Tibial nerve (tissue), 4 donors: Measurements from ENCODE around the gene FBLN7. TPM values are rescaled to one million over a fixed set of nuclear protein-coding genes. Genes with fewer than 3 reads are reported as not detected.
A peak's percentile ranks its signal among the peaks of the same experiment; 100 is the strongest.
"Not testable (repeated sequence)": the region's sequence is repeated elsewhere in the genome, so short reads cannot be mapped to it uniquely, and the experiment has no call there.

Experiments
- DNase-seq, 2 donors: peaks; one replicate each; pipeline ENCODE4 v3.0.0-alpha.2; 2019; ENCODE audit warnings: low spot score in 2 of 2
- H3K27ac ChIP-seq, 4 donors: fragments of 200-600 bp; sonication (generic) in 3 of 4; one replicate each; pipeline ENCODE4 v1.5.1; 2017 to 2019; ENCODE audit warnings: mild to moderate bottlenecking in 1 of 4
- H3K27me3 ChIP-seq, 2 donors: fragments of 200-600 bp; sonication (generic) in 1 of 2; one replicate each; pipeline versions ENCODE4 v1.5.1 to v1.6.0; 2017 to 2019
- H3K36me3 ChIP-seq, 3 donors: fragments of 200-600 bp; sonication (generic); one replicate each; pipeline ENCODE4 v1.5.1; 2018 to 2019
- H3K4me1 ChIP-seq, 4 donors: fragments of 200-600 bp; sonication (generic) in 3 of 4; one replicate each; pipeline ENCODE4 v1.5.1; 2017 to 2019
- H3K4me3 ChIP-seq, 4 donors: fragments of 200-600 bp; sonication (generic) in 3 of 4; one replicate each; pipeline ENCODE4 v1.5.1; 2017 to 2019; ENCODE audit warnings: mild to moderate bottlenecking in 1 of 4, moderate library complexity in 1 of 4
- H3K9me3 ChIP-seq, 4 donors: fragments of 200-600 bp; sonication (generic) in 3 of 4; one replicate each; pipeline ENCODE4 v1.5.1; 2017 to 2019
- EP300 ChIP-seq, 2 donors: sonication (generic); formaldehyde crosslinking; IDR thresholded peaks; one replicate each; pipeline ENCODE4 v1.6.1; 2017; ENCODE audit warnings: antibody characterized with exemption in 2 of 2, mild to moderate bottlenecking in 1 of 2
- POLR2A ChIP-seq, 2 donors: fragments of 450-650 bp; IDR thresholded peaks; one replicate each; pipeline ENCODE4 v1.6.1; 2017; ENCODE audit warnings: antibody characterized with exemption in 2 of 2, mild to moderate bottlenecking in 2 of 2, moderate library complexity in 2 of 2
- WGBS, 2 donors: methylation state at CpG; one replicate each; pipeline ENCODE4 v1.1.5; 2018; 5-methylcytosine and 5-hydroxymethylcytosine counted together
- total RNA-seq, 4 donors: library from RNA; depleted of rRNA; stranded (reverse); fragments of >200 nt; gene quantifications; one replicate each; pipeline ENCODE4 v1.1.0, GENCODE V29; 2016
- TF ChIP-seq, protein P1 (sequence below), 5 experiments: fragments of 200-600 bp in 3 of 5; fragments of 450-650 bp in 2 of 5; sonication (generic) in 3 of 5; IDR thresholded peaks; one replicate each; pipeline ENCODE4 v1.5.1; 2016 to 2019; ENCODE audit warnings: antibody characterized with exemption in 5 of 5, mild to moderate bottlenecking in 3 of 5, moderate library complexity in 2 of 5

Gene FBLN7
- total RNA-seq, 4 donors from 2014 or later, result 0.60 to 3.9 (median 2.6) TPM

DNA sequence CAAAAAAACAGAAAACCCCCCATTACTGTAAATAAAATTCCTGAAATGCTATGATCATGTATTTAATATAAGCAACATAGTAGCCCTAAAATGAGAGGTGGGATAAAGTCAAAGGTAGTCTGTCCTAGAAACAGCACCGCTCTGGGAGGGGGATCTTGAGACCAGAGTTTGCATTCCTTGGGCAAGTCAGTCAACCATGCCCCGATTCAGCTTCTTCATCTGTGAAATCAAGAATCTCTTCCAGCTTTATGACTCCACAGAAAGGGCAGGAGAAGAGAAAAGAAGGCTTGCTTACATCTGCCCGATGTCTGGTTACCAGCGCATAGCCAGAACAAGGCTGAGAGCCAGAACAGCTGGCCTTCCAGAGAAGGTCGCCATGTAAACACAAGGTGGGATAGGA, 2.1 kb upstream of the FBLN7 start:
- Histone ChIP-seq H3K4me3 (no peak overlapping the region), H3K4me1 (peaks cover 0 to 11% (median 0%) of the 10 kb centered on the region in 4 donors), H3K27ac (no peak overlapping the region), H3K9me3 (peaks cover 0 to 3% (median 0%) of the 10 kb centered on the region in 4 donors), H3K36me3 (no peaks in the 10 kb centered on the region), H3K27me3 (peaks cover 0 to 24% of the 10 kb centered on the region in 2 donors)
- TF ChIP-seq EP300 (IDR thresholded peaks at IDR 0.05), result no peak
- TF ChIP-seq, protein P1, sequence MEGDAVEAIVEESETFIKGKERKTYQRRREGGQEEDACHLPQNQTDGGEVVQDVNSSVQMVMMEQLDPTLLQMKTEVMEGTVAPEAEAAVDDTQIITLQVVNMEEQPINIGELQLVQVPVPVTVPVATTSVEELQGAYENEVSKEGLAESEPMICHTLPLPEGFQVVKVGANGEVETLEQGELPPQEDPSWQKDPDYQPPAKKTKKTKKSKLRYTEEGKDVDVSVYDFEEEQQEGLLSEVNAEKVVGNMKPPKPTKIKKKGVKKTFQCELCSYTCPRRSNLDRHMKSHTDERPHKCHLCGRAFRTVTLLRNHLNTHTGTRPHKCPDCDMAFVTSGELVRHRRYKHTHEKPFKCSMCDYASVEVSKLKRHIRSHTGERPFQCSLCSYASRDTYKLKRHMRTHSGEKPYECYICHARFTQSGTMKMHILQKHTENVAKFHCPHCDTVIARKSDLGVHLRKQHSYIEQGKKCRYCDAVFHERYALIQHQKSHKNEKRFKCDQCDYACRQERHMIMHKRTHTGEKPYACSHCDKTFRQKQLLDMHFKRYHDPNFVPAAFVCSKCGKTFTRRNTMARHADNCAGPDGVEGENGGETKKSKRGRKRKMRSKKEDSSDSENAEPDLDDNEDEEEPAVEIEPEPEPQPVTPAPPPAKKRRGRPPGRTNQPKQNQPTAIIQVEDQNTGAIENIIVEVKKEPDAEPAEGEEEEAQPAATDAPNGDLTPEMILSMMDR (IDR thresholded peaks at IDR 0.05), result no peak
- DNase-seq, result no peak
- 84 to 87% methylated on average over 5 of the region's 5 CpGs for WGBS, 2 donors

DNA sequence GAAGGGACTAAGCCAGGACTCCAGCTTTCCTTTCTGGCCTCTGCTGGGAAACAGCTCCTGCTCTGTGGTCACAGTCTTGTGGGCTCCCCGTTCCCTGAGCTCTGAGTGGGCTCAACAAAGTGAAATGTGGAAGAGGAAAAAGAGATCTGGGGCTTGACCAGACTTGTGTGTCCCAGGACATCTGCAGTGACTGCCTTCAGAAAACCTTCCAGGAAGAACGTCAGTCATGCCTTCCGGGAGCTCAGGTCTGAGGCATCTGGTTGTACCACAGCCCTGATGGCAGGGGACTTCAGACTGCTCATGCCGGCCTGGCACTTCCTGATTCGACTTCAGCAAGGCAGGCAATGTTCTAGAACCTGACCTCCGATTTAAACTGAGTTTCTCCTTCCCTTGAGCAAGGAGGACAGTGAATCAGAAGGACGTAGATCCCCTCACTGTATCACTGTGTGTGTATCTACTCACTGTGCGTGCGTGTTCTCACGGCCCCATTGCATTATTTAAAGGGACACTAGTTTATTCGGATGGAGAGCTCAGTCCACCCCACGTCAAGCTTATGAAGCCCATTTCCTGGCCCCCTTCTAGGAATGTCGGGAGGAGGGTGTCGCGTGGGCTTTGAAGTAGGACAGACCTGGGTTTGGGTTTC, 548 bp upstream of the FBLN7 start:
- Histone ChIP-seq H3K9me3 (peaks cover 0 to 3% (median 0%) of the 10 kb centered on the region in 4 donors), H3K27me3 (peaks cover 0 to 28% of the 10 kb centered on the region in 2 donors), H3K4me3 (peak overlapping the region; percentile 29 to 57 (median 39)), H3K27ac (no peak overlapping the region), H3K4me1 (peaks cover 0 to 11% (median 0%) of the 10 kb centered on the region in 4 donors), H3K36me3 (no peaks in the 10 kb centered on the region)
- DNase-seq, result no peak
- 27 to 28% methylated on average over 15 of the region's 15 CpGs for WGBS, 2 donors
- TF ChIP-seq EP300 (IDR thresholded peaks at IDR 0.05) (no peak), POLR2A (IDR thresholded peaks at IDR 0.05) (no peak)
- TF ChIP-seq, protein P1 (IDR thresholded peaks at IDR 0.05), result no peak

DNA sequence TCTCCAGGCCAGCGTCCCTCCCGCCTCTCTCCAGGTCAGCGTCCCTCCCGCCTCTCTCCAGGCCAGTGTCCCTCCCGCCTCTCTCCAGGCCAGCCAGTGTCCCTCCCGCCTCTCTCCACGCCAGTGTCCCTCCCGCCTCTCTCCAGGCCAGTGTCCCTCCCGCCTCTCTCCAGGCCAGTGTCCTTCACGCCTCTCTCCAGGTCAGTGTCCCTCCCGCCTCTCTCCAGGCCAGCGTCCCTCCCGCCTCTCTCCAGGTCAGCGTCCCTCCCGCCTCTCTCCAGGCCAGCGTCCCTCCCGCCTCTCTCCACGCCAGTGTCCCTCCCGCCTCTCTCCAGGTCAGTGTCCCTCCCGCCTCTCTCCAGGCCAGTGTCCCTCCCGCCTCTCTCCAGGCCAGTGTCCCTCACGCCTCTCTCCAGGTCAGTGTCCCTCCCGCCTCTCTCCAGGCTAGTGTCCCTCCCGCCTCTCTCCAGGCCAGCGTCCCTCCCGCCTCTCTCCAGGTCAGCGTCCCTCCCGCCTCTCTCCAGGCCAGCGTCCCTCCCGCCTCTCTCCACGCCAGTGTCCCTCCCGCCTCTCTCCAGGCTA, 939 bp downstream of the FBLN7 start:
- 1 to 3% methylated on average over 12 to 22 of the region's 32 CpGs for WGBS, 2 donors
- not testable (repeated sequence) for DNase-seq, H3K36me3 ChIP-seq, H3K27ac ChIP-seq, H3K9me3 ChIP-seq
- Histone ChIP-seq H3K4me1 (peaks cover 0 to 11% (median 0%) of the 10 kb centered on the region in 4 donors), H3K4me3 (peak overlapping the region in 2 of 4 donors; percentile 43 to 57), H3K27me3 (peaks cover 0 to 28% of the 10 kb centered on the region in 2 donors)

DNA sequence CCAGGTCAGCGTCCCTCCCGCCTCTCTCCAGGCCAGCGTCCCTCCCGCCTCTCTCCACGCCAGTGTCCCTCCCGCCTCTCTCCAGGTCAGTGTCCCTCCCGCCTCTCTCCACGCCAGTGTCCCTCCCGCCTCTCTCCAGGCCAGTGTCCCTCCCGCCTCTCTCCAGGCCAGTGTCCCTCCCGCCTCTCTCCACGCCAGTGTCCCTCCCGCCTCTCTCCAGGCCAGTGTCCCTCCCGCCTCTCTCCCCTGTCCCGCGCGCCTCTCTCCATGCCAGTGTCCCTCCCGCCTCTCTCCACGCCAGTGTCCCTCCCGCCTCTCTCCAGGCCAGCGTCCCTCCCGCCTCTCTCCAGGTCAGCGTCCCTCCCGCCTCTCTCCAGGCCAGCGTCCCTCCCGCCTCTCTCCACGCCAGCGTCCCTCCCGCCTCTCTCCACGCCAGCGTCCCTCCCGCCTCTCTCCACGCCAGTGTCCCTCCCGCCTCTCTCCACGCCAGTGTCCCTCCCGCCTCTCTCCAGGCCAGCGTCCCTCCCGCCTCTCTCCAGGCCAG, 1.5 kb downstream of the FBLN7 start:
- not testable (repeated sequence) for H3K27ac ChIP-seq, DNase-seq, H3K36me3 ChIP-seq, H3K9me3 ChIP-seq
- peak overlapping the region in 1 of 4 donors; percentile 10 for H3K4me3 ChIP-seq
- WGBS, 2 donors, result 1 to 16% methylated on average over 28 to 37 of the region's 38 CpGs
- peaks cover 0 to 11% (median 0%) of the 10 kb centered on the region in 4 donors for H3K4me1 ChIP-seq
- peaks cover 0 to 28% of the 10 kb centered on the region in 2 donors for H3K27me3 ChIP-seq

DNA sequence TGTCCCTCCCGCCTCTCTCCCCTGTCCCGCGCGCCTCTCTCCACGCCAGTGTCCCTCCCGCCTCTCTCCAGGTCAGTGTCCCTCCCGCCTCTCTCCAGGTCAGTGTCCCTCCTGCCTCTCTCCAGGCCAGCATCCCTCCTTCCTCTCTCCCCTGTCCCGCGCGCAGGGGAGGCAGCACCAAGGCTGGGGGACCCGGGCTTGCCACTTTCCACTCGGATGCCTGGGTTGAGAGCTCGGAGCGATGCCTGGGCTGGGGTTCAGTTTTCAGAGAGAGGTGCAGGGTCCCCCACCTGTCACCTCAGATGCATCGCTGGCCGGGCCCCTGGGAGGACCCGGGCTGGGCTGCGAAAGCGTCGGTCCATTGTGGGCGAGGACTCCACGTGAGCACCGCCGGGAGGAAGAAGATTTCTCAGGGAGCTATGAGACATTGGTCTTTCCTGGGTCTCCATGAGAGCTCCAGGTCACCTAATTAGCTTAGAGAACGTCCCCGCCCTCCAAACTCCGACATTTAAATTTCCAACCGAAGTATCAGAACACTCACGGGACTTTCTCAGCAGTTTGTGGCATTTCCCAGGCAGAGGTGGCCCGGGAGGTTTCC, 2.1 kb downstream of the FBLN7 start:
- whole genome bisulfite sequencing, 2 donors, result 14 to 43% methylated on average over 29 to 30 of the region's 30 CpGs
- TF ChIP-seq EP300 (IDR thresholded peaks at IDR 0.05) (no peak), POLR2A (IDR thresholded peaks at IDR 0.05) (no peak)
- TF ChIP-seq, protein P1 (IDR thresholded peaks at IDR 0.05), result no peak
- Histone ChIP-seq H3K27ac (no peak overlapping the region), H3K9me3 (no peaks in the 10 kb centered on the region), H3K27me3 (peaks cover 0 to 28% of the 10 kb centered on the region in 2 donors), H3K36me3 (no peaks in the 10 kb centered on the region), H3K4me1 (peaks cover 0 to 11% (median 0%) of the 10 kb centered on the region in 4 donors), H3K4me3 (peak overlapping the region in 1 of 4 donors; percentile 10)
- DNase-seq, result no peak
